Measurements from ENCODE around the gene CILP2. TPM values are rescaled to one million over a fixed set of nuclear protein-coding genes. Genes with fewer than 3 reads are reported as not detected.

Gene CILP2, protein sequence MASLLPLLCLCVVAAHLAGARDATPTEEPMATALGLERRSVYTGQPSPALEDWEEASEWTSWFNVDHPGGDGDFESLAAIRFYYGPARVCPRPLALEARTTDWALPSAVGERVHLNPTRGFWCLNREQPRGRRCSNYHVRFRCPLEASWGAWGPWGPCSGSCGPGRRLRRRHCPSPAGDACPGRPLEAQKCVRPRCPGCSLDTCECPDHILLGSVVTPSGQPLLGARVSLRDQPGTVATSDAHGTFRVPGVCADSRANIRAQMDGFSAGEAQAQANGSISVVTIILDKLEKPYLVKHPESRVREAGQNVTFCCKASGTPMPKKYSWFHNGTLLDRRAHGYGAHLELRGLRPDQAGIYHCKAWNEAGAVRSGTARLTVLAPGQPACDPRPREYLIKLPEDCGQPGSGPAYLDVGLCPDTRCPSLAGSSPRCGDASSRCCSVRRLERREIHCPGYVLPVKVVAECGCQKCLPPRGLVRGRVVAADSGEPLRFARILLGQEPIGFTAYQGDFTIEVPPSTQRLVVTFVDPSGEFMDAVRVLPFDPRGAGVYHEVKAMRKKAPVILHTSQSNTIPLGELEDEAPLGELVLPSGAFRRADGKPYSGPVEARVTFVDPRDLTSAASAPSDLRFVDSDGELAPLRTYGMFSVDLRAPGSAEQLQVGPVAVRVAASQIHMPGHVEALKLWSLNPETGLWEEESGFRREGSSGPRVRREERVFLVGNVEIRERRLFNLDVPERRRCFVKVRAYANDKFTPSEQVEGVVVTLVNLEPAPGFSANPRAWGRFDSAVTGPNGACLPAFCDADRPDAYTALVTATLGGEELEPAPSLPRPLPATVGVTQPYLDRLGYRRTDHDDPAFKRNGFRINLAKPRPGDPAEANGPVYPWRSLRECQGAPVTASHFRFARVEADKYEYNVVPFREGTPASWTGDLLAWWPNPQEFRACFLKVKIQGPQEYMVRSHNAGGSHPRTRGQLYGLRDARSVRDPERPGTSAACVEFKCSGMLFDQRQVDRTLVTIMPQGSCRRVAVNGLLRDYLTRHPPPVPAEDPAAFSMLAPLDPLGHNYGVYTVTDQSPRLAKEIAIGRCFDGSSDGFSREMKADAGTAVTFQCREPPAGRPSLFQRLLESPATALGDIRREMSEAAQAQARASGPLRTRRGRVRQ
- total RNA-seq: 0.27 TPM

DNA sequence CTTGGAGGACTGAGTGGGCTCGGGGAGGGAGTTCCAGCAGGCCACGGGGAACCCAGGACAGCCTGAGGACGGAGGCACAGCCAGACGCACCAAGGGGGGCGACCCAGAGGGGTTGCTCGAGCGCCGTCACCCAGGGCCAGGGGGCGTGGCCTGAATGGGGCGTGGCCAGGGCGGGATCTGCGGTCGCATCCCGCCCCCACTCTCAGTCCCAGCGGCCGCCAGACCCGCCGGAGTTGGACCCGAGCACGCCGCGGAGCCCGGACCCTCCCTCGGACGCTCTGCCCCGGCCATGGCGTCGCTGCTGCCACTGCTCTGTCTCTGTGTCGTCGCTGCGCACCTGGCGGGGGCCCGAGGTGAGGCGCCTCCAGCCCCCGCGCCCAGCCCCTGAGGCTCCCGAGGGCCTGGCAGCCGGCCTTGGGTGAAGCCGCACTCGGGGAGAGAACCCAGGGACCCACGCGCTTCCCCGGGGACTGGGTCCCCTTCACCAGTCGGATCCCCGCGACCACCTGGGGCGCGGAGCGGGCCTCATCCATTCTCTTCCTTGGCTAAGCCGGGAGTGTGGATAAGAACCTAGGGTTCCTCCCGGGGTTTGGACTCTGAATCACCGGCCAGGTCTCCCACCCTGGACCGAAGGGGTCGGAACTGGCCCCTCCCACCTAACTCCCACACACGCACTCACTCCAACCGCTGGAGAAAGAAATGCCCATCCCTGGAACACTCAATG lies at the start of gene CILP2:
TSS of gene CILP2 (plus strand) at position 205 of the 724 bp plus-strand sequence. CDS start at position 290, 85 bp downstream.
- ATAC-seq: peak; percentile 7
- intact Hi-C loops (cut with DNase I): loop anchor here (5.0 kb wide), 1 partner anchor 419 kb away; no protein-coding TSS in a partner anchor
- DNase-seq (ENCODE audit: low spot score): no peak

DNA sequence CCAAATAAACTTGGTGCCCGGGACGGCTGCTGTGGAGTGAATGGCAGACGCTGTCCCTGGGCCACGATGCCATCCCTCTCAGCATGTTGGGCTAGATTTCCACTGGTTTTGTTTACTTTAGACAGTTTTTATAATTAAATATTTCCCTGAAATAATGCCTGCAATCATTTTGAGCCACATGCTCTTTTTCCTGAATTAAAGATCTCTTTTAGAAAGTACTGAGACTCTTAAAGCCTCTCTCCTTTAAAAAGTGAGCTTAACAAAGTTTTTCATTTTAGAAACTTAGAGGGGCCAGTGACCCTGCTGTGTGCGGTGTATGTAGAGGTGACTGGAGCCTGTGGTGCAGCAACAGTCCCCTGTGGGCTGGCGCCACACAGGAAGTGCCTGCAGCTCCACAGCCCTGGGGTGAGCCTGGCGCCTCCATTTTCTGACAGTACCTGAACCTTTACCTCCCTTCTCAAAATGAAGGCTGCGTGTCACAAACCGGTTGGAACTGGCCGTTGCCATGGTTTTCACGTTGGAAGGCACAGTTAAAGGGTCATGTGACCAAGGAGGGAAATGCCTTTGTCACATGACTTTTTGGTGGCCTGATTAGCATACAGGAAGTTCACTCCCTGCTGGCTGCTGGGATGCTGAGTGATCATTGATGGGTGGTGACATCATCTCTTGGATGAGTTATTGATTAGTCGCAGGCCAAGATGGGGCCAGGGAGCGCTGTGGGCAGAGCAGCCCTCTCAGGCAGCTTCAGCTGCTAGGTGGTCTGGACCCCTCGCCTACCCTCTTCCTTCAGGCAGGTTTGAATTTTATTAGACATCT lies 49.0 kb upstream of the CILP2 start:
- intact Hi-C loops (cut with DNase I): no loop called here
- peak; percentile 88 for ATAC-seq
- peak; percentile 89 for DNase-seq (ENCODE audit: low spot score)

DNA sequence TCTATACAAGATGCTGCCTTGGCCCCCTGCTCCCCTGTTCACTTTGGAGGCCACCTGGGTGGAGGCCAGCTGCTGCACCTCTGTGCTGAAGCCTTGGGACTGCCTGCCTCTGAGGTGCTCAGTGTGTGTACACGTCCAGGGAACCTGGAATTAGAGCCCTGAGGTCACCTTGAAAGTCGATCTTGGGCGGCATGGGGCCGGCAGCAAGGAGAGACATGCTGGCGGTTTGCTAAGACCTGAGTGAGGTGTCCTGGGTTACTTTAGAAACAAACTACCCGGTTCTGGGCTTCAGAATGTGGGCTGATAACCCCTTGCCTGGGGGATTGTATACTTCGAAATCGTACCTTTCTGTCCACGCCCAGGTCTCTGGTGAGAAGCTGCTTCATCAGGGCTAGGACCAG lies 48.3 kb upstream of the CILP2 start:
- intact Hi-C loops (cut with DNase I): loop anchor here (5.0 kb wide), 1 partner anchor 123 kb away; no protein-coding TSS in a partner anchor
- DNase-seq (ENCODE audit: low spot score): no peak
- peak; percentile 28 for ATAC-seq

DNA sequence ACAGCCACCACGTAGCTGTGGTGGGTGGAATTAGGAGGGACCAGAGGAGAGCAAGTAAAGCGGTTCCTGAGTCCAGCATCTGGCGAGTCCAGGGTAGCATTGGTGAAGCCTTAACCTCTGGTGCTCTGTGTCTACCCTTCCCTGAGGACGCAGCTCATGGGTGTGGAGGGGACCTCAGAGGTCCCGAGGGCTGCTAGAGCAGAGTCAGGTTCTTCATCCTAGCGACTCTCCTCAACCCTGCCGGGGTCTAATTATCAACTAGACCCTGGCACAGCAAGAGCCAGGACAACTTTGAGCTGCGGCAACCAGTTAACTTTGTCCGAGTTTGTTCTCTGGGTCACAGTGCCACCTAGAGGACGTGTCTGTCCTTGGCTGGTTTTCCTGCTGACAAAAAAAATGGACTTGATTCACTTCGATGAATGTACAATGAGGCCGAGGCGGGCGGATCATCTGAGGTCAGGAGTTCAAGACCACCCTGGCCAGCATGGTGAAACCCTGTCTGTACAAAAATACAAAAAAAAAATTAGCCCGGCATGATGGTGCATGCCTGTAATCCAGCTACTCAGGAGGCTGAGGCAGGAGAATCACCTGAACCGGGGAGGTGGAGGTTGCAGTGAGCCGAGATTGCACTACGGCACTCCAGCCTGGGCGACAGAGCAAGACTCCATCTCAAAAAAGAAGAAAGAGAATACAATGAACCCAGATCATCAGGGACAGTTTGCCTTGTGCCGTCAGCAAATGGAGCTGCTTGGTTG lies 47.7 kb upstream of the CILP2 start:
- peak; percentile 89 for DNase-seq (ENCODE audit: low spot score)
- intact Hi-C loops (cut with DNase I): loop anchor here (5.0 kb wide), 1 partner anchor 123 kb away; no protein-coding TSS in a partner anchor
- ATAC-seq: peak; percentile 69

DNA sequence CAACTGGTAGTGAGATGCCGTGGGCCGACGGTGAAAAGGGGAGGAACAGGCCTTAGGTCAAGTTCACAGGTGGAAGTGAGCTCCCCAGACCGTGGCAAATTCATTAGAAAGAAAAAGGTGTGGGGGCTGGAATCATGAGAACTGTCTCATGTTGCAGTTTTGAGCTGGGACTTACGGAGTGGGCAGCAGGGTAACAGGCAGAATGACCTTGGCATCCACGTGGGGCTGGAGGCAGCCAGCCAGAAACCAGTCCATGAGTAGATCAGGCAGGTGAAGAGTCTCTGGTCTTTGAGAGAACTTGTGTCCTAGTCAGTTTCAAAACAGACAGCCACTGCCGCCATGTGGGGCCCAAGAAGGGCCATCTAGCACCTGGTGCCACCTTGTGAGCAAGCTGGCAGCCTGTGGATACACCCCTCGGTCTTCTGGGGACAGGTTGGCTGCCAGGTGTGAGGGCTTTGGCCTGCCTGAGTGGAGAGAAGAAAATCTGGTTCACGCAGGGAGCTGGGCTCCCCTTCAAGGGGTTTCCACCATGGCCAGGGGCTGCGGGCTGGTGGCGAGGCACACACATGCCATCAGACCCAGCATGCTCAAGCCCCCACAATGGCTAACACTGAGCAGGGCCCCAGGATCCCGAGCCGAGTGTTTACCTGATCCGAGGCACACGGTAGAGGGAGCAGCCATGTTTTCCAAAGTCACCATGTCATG lies 46.6 kb upstream of the CILP2 start:
- no peak for ATAC-seq
- intact Hi-C loops (cut with DNase I): loop anchor here (5.0 kb wide), 1 partner anchor 124 kb away; no protein-coding TSS in a partner anchor
- no peak for DNase-seq (ENCODE audit: low spot score)

DNA sequence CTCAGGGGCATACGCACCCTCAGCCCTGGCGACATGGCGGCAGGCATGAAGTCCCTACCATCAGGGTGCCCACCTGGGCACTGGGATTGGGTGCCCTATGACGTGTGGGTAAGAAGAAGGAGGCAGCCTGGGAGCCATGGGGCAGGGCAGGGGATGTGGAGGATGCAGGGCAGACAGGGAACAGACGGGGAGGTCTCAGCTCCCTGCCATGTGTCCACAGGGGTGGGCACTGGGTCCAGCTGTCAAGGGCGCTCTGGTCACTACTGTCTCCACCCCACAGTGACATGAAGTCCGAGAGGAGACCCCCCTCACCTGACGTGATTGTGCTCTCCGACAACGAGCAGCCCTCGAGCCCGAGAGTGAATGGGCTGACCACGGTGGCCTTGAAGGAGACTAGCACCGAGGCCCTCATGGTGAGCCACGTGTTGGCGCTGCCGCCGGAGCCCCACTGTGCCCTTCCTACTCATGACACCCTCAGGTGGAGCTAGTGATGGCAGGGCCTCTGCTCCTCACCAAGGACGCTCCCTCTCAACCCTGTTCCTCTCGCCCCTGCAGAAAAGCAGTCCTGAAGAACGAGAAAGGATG lies 45.9 kb upstream of the CILP2 start:
- DNase-seq (ENCODE audit: low spot score): no peak
- ATAC-seq: no peak
- intact Hi-C loops (cut with DNase I): loop anchor here (5.0 kb wide), 1 partner anchor 125 kb away; no protein-coding TSS in a partner anchor

DNA sequence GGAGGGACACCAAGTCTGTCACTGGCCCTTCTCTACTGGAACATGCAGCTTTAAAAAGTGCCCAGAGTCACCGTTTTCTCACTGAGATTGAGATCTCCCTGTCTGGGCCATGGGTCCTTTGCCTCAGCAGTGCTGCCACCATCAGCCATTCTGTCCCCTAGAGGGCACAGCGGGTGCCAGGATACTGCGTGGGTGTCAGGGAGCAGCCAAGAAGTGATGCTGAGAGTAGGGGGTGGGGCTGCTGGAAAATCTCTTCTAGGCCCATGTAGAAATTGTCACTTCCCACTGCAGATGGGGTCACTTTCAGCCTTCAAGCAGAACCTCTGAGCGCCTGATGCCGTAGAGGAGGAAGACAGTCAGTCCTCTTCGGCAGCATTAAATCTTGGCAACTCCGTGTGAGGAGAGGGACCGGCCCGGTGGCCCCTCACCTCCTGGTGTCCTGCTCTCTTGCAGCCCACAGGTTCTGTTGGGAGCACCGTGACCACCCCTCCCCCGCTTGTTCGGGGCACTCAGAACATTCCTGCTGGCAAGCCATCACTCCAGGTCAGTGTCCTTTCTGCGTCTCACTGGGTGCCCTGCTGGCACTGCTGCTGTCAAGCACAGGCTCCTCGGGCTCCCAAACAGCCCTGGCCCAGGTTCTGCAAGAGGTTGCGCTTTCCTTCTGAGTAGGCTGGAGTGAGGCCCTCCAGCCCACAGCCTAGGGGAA lies 44.1 kb upstream of the CILP2 start:
- ATAC-seq (no peak), DNase-seq (ENCODE audit: low spot score) (no peak)
- intact Hi-C loops (cut with DNase I): loop anchor here (5.0 kb wide), 1 partner anchor 127 kb away; no protein-coding TSS in a partner anchor

DNA sequence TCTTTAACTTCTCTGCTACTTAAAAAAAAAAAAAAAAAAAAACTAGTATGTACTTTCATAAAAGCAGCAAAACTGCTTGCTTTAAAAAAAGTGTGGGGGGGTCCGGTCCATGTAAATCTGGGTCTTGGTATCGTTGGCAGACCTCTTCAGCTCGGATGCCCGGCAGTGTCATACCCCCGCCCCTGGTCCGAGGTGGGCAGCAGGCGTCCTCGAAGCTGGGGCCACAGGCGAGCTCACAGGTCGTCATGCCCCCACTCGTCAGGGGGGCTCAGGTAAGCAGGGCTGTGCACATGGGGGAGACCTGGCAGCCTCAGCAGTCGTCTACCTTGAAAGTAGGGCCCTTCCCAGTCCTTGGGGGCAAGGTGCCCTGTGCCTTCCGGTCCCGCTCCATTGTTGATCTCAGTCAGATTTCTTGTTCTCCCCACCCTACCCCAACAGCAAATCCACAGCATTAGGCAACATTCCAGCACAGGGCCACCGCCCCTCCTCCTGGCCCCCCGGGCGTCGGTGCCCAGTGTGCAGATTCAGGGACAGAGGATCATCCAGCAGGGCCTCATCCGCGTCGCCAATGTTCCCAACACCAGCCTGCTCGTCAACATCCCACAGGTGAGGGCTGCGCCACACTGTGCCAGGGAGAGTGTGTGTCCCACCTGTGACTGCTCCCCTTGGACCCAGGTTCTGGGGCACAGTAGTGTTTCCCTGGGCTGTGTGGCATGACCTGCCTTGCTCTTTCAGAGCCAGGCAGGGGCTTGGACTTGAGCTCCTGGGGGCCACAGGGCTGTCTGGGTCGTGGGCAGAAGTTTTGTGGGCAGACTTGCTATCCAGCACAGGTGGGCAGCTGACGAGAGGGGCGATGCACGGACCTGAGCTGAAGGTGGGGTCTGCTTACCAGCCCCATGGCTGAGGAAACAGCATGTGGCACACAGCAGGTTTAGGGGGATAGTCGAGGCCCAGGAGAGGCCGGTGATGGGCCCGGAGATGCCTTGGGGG lies 42.2 kb upstream of the CILP2 start:
- DNase-seq (ENCODE audit: low spot score): no peak
- intact Hi-C loops (cut with DNase I): no loop called here
- no peak for ATAC-seq

DNA sequence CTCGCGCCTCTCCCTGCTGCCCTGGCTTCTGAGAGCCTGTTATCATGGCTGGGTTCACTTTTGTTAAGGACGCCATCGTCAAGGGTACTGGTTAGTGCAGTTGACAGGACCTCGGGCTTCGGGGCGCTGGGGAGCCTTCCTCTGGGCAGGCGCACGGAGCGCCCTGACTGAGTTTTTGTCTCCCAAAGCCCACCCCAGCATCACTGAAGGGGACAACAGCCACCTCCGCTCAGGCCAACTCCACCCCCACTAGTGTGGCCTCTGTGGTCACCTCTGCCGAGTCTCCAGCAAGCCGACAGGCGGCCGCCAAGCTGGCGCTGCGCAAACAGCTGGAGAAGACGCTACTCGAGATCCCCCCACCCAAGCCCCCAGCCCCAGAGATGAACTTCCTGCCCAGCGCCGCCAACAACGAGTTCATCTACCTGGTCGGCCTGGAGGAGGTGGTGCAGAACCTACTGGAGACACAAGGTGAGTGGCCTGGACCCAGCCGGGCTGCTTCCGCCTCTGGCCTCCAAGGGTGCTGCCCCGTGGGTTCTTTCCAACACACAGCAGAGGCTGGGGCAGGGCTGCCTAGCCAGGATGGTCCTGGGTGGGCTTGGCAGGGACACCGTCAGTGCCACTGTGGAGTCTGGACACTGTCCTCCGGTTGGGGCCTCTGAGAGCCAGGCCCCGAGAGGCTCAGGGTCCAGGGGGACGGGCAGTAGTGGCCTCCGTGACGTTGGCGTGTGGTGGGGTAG lies 39.6 kb upstream of the CILP2 start:
- DNase-seq (ENCODE audit: low spot score) (no peak), ATAC-seq (no peak)
- intact Hi-C loops (cut with DNase I): no loop called here

DNA sequence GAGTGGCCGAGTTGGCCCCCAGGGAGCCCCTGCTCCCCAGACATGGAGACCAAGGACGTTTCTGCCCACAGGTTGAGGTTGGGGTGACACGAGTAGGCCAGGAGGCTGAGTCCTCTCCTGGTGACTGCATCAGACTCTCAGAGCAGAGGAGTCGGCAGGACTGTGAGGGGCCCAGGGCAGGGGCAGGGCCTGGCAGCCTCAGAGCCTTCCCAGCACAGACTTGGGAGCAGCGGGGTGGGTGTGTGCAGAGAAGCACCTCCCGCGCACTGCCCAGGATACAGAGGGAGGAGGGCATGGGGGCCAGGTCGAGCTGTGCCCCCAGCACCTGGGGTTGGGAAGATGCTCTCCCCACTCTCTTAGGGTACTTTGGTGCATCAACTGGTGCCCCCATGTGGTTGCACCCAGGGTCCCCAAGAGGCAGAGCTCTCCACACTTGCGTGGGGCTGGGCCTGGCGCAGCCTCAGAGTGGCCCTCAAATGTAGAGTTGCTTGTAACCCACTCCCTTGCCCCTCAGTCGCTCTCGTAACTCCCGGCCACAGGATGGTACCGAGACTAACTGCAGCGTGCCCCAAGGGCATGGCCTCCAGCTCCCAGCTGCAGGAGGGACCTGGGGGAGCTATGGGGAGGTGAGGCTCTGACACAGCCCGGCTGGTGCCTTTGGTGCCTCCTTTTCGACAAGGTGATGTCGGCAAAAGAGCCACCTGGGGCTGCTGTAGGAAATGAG lies 38.6 kb upstream of the CILP2 start:
- no peak for DNase-seq (ENCODE audit: low spot score)
- ATAC-seq: no peak
- intact Hi-C loops (cut with DNase I): no loop called here

DNA sequence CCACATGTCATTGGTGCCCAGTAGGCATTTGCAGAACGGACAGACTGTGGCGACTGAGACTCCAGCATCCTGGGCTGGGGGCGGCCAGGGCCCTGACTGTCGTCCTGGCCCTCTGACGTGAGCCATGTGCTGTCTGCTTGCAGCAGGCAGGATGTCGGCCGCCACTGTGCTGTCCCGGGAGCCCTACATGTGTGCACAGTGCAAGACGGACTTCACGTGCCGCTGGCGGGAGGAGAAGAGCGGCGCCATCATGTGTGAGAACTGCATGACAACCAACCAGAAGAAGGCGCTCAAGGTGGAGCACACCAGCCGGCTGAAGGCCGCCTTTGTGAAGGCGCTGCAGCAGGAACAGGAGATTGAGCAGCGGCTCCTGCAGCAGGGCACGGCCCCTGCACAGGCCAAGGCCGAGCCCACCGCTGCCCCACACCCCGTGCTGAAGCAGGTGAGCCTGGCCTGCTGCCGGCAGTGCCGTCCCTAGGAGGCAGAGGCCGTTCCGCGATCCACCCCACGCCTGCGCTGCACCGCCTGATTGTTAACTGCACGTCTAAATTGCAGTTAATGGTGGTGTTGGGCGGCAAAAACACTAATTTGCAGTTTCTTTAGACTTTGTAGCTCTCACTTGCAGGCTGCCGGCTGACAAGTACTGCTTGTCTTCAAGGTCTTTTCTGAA lies 37.0 kb upstream of the CILP2 start:
- ATAC-seq: no peak
- intact Hi-C loops (cut with DNase I): no loop called here
- DNase-seq (ENCODE audit: low spot score): no peak

DNA sequence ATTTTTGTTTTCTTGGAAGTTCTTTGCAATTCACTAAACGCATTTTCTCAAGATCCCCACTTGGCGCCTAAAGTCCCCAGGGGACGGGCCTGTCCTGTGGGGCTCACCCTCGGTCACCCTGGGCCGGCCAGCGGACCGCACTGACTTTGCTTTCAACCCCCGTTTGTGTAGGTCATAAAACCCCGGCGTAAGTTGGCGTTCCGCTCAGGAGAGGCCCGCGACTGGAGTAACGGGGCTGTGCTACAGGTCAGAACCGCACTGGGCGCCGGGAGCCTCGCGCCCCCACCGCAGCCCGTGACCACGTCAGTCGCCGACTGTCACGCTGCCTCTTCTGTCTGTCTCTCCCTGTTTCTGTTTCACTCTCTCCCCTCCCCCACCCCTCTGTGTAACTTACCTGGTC lies 36.3 kb upstream of the CILP2 start:
- ATAC-seq (no peak), DNase-seq (ENCODE audit: low spot score) (no peak)
- intact Hi-C loops (cut with DNase I): no loop called here

DNA sequence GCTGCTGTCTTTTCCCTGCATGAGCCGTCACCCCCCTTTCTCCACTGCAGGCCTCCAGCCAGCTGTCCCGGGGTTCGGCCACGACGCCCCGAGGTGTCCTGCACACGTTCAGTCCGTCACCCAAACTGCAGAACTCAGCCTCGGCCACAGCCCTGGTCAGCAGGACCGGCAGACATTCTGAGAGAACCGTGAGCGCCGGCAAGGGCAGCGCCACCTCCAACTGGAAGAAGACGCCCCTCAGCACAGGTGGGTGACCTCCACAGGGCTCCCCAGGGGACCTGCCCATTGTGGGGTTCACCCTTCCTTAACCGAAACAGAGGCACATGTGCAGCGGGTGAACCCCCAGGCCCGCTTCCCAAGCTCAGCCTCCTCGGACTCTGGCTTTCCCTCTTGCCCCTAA lies 35.8 kb upstream of the CILP2 start:
- intact Hi-C loops (cut with DNase I): no loop called here
- no peak for ATAC-seq
- no peak for DNase-seq (ENCODE audit: low spot score)

Data from sciatic nerve (tissue), 2 donors.